Endothelial cell of umbilical vein (primary cell): Measurements from ENCODE around the gene IVD. TPM values are rescaled to one million over a fixed set of nuclear protein-coding genes. Genes with fewer than 3 reads are reported as not detected.

Experiments used
- BruUV-seq: library from RNA; stranded (reverse); fragments of 400-500 nt; replicated peaks from 2 replicates; lab custom pipeline; 2021; lab: Mats Ljungman, UMichigan
- CTCF ChIA-PET: fragments of 300-600, 350-600 bp; sonication (Branson Sonifier 250); formaldehyde crosslinking; loops from one replicate; lab custom pipeline; 2021; ENCODE audit warnings: antibody characterized with exemption, inconsistent platforms; lab: Charles Lee
- POLR2A ChIA-PET: fragments of 300-600, 350-600 bp; sonication (Branson Sonifier 250); formaldehyde crosslinking; loops from one replicate; lab custom pipeline; 2021; ENCODE audit warnings: antibody characterized with exemption, inconsistent platforms; lab: Charles Lee
- DNase-seq: peaks from one replicate; pipeline ENCODE4 v3.0.0-alpha.2; 2011; ENCODE audit warnings: low read depth, low spot score
- FAIRE-seq: peaks from 2 replicates; lab custom pipeline; 2011; peaks lifted over from hg19 to GRCh38; lab: Jason Lieb, UNC
- H2AFZ ChIP-seq: 2 replicates; pipeline ENCODE4 v1.6.0; 2012; ENCODE audit warnings: low read depth, low read length, control low read depth, inconsistent platforms
- H3K27ac ChIP-seq: 2 replicates; pipeline ENCODE4 v1.5.1; 2011; ENCODE audit warnings: low read depth, mild to moderate bottlenecking, control low read depth, low read length, moderate library complexity; ENCODE audit not compliant: insufficient read depth
- H3K27me3 ChIP-seq, 2 experiments: 2 replicates each; pipeline versions ENCODE4 v1.6.0 to v1.6.1; 2011; ENCODE audit warnings: low read length in 2 of 2, mixed read lengths in 1 of 2; ENCODE audit not compliant: control insufficient read depth in 2 of 2, insufficient read depth in 2 of 2
- H3K36me3 ChIP-seq, 2 experiments: 2 replicates in 1 of 2; 3 replicates in 1 of 2; pipeline ENCODE4 v1.5.1; 2011; ENCODE audit warnings: low read length in 2 of 2, mild to moderate bottlenecking in 1 of 2, moderate library complexity in 1 of 2; ENCODE audit not compliant: control insufficient read depth in 2 of 2, insufficient read depth in 2 of 2; ENCODE audit errors: extremely low read depth in 1 of 2
- H3K4me1 ChIP-seq: 3 replicates; pipeline ENCODE4 v1.5.1; 2011; ENCODE audit warnings: mild to moderate bottlenecking, low read length; ENCODE audit not compliant: control insufficient read depth, insufficient read depth; ENCODE audit errors: extremely low read depth
- H3K4me2 ChIP-seq: 2 replicates; pipeline ENCODE4 v1.6.1; 2011; ENCODE audit warnings: low read length, control low read depth, mixed read lengths; ENCODE audit not compliant: insufficient read depth
- H3K4me3 ChIP-seq, 3 experiments: fragments of 200-600 bp in 1 of 3; sonication (generic), shearing (Covaris generic) in 1 of 3; replicated peaks in 1 of 3; 2 replicates each; pipeline ENCODE4 v1.5.1; 2011 to 2016; ENCODE audit warnings: control low read depth in 3 of 3, low read length in 3 of 3, mild to moderate bottlenecking in 2 of 3, inconsistent platforms in 1 of 3, low read depth in 1 of 3, moderate library complexity in 1 of 3; ENCODE audit not compliant: insufficient read depth in 1 of 3
- H3K79me2 ChIP-seq: 2 replicates; pipeline ENCODE4 v1.6.0; 2012; ENCODE audit warnings: low read length, inconsistent platforms; ENCODE audit not compliant: control insufficient read depth, insufficient read depth
- H3K9ac ChIP-seq: replicated peaks from 2 replicates; pipeline ENCODE3; 2011; ENCODE audit warnings: low read length, control low read depth; ENCODE audit not compliant: insufficient read depth; ENCODE audit errors: extremely low read depth
- H3K9me1 ChIP-seq: replicated peaks from 3 replicates; pipeline ENCODE4 v1.6.0; 2011; ENCODE audit warnings: mild to moderate bottlenecking, low read length; ENCODE audit not compliant: control insufficient read depth, insufficient read depth; ENCODE audit errors: extremely low read depth
- H3K9me3 ChIP-seq: replicated peaks from 2 replicates; pipeline ENCODE4 v1.5.1; 2012; ENCODE audit warnings: low read length, inconsistent platforms; ENCODE audit not compliant: control insufficient read depth, insufficient read depth
- H4K20me1 ChIP-seq: replicated peaks from 2 replicates; pipeline ENCODE3; 2011; ENCODE audit warnings: mild to moderate bottlenecking, low read length; ENCODE audit not compliant: control insufficient read depth, insufficient read depth; ENCODE audit errors: extremely low read depth
- CTCF ChIP-seq, 2 donors: IDR thresholded peaks; 1 replicate in 1 of 2; 2 replicates in 1 of 2; pipeline ENCODE4 v1.5.1; 2011; ENCODE audit warnings: low read length in 2 of 2, mild to moderate bottlenecking in 2 of 2, moderate library complexity in 2 of 2, control low read depth in 1 of 2, inconsistent platforms in 1 of 2, low read depth in 1 of 2; ENCODE audit not compliant: insufficient read depth in 1 of 2; ENCODE audit errors: extremely low read depth in 1 of 2
- EZH2 ChIP-seq: IDR thresholded peaks from 2 replicates; pipeline ENCODE4 v1.6.1; 2012; ENCODE audit warnings: borderline replicate concordance, low read depth, mild to moderate bottlenecking, moderate library complexity, low read length, inconsistent platforms; ENCODE audit not compliant: severe bottlenecking
- FOS ChIP-seq: IDR thresholded peaks from 2 replicates; pipeline ENCODE4 v1.6.1; 2011; ENCODE audit warnings: mild to moderate bottlenecking, low read length, moderate library complexity, borderline replicate concordance; ENCODE audit not compliant: insufficient read depth
- GATA2 ChIP-seq: IDR thresholded peaks from 2 replicates; pipeline ENCODE4 v1.7.0; 2011; ENCODE audit warnings: low read depth, mild to moderate bottlenecking, moderate library complexity, mixed read lengths, low read length; ENCODE audit not compliant: insufficient read length, insufficient read depth
- JUN ChIP-seq: IDR thresholded peaks from 2 replicates; pipeline ENCODE4 v1.6.1; 2011; ENCODE audit warnings: borderline replicate concordance, low read depth; ENCODE audit not compliant: insufficient read length, insufficient read depth
- MYC ChIP-seq: IDR thresholded peaks from one replicate; pipeline ENCODE4 v1.6.1; 2011; ENCODE audit warnings: mild to moderate bottlenecking, low read depth, low read length
- POLR2A ChIP-seq: IDR thresholded peaks from 2 replicates; pipeline ENCODE4 v1.6.1; 2012; ENCODE audit warnings: low read depth, mild to moderate bottlenecking, control low read depth, low read length
- POLR2AphosphoS5 ChIP-seq: IDR thresholded peaks from 2 replicates; pipeline ENCODE4 v1.6.1; 2012; ENCODE audit warnings: low read depth, mild to moderate bottlenecking, control low read depth, low read length, moderate library complexity; ENCODE audit not compliant: insufficient read depth
- dilution Hi-C: fragments of 300-500 bp; cut with MboI; formaldehyde crosslinking; loops from one replicate; pipeline ENCODE4 v1.15.0; 2019; ENCODE audit warnings: low sequenced_read_pairs; ENCODE audit not compliant: extremely low pct_ligation_motif_present
- intact Hi-C: fragments of 100-400 bp; cut with micrococcal nuclease; formaldehyde crosslinking; loops from one replicate; pipeline ENCODE4 v1.10.0; 2022
- polyA plus RNA-seq, 4 experiments: library from polyadenylated mRNA; depleted of rRNA in 3 of 4; stranded (reverse) in 3 of 4; unstranded in 1 of 4; fragments of >200 nt; gene quantifications; 2 replicates each; pipeline versions ENCODE4 v1.2.1 to v1.2.3, GENCODE V29; 2011 to 2012; ENCODE audit warnings: missing spikeins in 1 of 4
- total RNA-seq: library from RNA; stranded (reverse); gene quantifications from 2 replicates; pipeline ENCODE4 v1.2.3, GENCODE V29; 2021

The IVD gene
- total and polyA plus RNA-seq, 2 donors (not counting 3 experiments of a cell fraction or from before 2014, with no cell fraction given) = 34.1 to 62.5 TPM

GRCh38 chr15:40415226-40415625 is 9.6 kb downstream of the IVD start:
- no peaks in the 10 kb centered on the region for H4K20me1 ChIP-seq
- peaks cover 21 to 48% of the 10 kb centered on the region in 2 experiments for H3K36me3 ChIP-seq
- H3K4me3 ChIP-seq = no peak overlapping the region
- no peaks in the 10 kb centered on the region for H3K79me2 ChIP-seq
- H3K27ac ChIP-seq = no peak overlapping the region
- TF ChIP-seq POLR2A (no peak), FOS (no peak), CTCF (IDR thresholded peaks at IDR 0.05; ENCODE audit: extremely low read depth in 1 of 2, insufficient read depth in 1 of 2, low read depth in 1 of 2, low read length in 2 of 2) (no peak), JUN (no peak), EZH2 (no peak), MYC (no peak), GATA2 (no peak), POLR2AphosphoS5 (no peak)
- DNase-seq (no peak), FAIRE-seq (no peak)
- CTCF ChIA-PET = interaction anchor here (1.2 to 1.7 kb wide), 3 partner anchors 9 to 71 kb away, joined by 3 to 7 read pairs (median 4); partner anchors contain the start of gene IVD
- no peak overlapping the region for H3K4me2 ChIP-seq
- H3K9me1 ChIP-seq = no peaks in the 10 kb centered on the region
- dilution Hi-C loops = no loop called here
- no peak overlapping the region for H3K9ac ChIP-seq
- H2AFZ ChIP-seq = no peak overlapping the region
- intact Hi-C loops = no loop called here
- BruUV-seq = no TSS peak
- POLR2A ChIA-PET = no interaction called here
- H3K9me3 ChIP-seq = no peaks in the 10 kb centered on the region
- no peaks in the 10 kb centered on the region for H3K4me1 ChIP-seq
- no peaks in the 10 kb centered on the region for H3K27me3 ChIP-seq
